GM23248 (cell line): ENCODE results near the gene C1orf115. TPM values are rescaled to one million over a fixed set of nuclear protein-coding genes. Genes with fewer than 3 reads are reported as not detected.

Experiments used
- DNase-seq: peaks from one replicate; pipeline ENCODE4 v3.0.0-alpha.2; 2015
- H2AFZ ChIP-seq: fragments of 200-600 bp; sonication (generic); 2 replicates; pipeline ENCODE4 v1.6.1; 2016; ENCODE audit warnings: antibody characterized with exemption
- H3F3A ChIP-seq: fragments of 200-600 bp; sonication (generic); 2 replicates; pipeline ENCODE4 v1.6.1; 2016; ENCODE audit warnings: mild to moderate bottlenecking, antibody characterized with exemption, mixed run types; ENCODE audit not compliant: insufficient read depth
- H3K27ac ChIP-seq: fragments of 200-600 bp; sonication (generic); 2 replicates; pipeline ENCODE4 v1.5.1; 2016; ENCODE audit warnings: mild to moderate bottlenecking
- H3K27me3 ChIP-seq: fragments of 200-600 bp; sonication (generic); replicated peaks from 2 replicates; pipeline ENCODE4 v1.6.1; 2016; ENCODE audit warnings: mild to moderate bottlenecking; ENCODE audit not compliant: insufficient read depth
- H3K36me3 ChIP-seq: fragments of 200-600 bp; sonication (generic); 2 replicates; pipeline ENCODE4 v1.6.1; 2016; ENCODE audit warnings: low read depth, mild to moderate bottlenecking
- H3K4me1 ChIP-seq: fragments of 200-600 bp; sonication (generic); 2 replicates; pipeline ENCODE4 v1.6.1; 2016; ENCODE audit warnings: mild to moderate bottlenecking; ENCODE audit not compliant: insufficient read depth
- H3K4me2 ChIP-seq: fragments of 200-600 bp; sonication (generic); one replicate; pipeline ENCODE4 v1.6.1; 2016; ENCODE audit warnings: mild to moderate bottlenecking; ENCODE audit not compliant: unreplicated experiment
- H3K4me3 ChIP-seq: fragments of 200-600 bp; sonication (generic); 2 replicates; pipeline ENCODE4 v1.5.1; 2016; ENCODE audit warnings: mild to moderate bottlenecking
- H3K79me2 ChIP-seq: fragments of 200-600 bp; sonication (generic); 2 replicates; pipeline ENCODE4 v1.6.1; 2016; ENCODE audit warnings: mild to moderate bottlenecking; ENCODE audit not compliant: insufficient read depth
- H3K9ac ChIP-seq: fragments of 200-600 bp; sonication (generic); 2 replicates; pipeline ENCODE4 v1.6.1; 2016; ENCODE audit warnings: mild to moderate bottlenecking
- H3K9me2 ChIP-seq: fragments of 200-600 bp; sonication (generic); 2 replicates; pipeline ENCODE4 v1.6.1; 2016; ENCODE audit warnings: mixed run types, mild to moderate bottlenecking, moderate library complexity; ENCODE audit not compliant: insufficient read depth
- H3K9me3 ChIP-seq: fragments of 200-600 bp; sonication (generic); one replicate; pipeline ENCODE4 v1.6.1; 2017; ENCODE audit warnings: low read depth
- H4K20me1 ChIP-seq: fragments of 200-600 bp; sonication (generic); 2 replicates; pipeline ENCODE4 v1.6.0; 2016; ENCODE audit not compliant: insufficient read depth
- EZH2 ChIP-seq: fragments of 200-600 bp; sonication (generic); IDR thresholded peaks from 2 replicates; pipeline ENCODE4 v1.6.1; 2018; ENCODE audit warnings: antibody characterized with exemption, mild to moderate bottlenecking; ENCODE audit not compliant: insufficient read depth, poor library complexity, severe bottlenecking
- EZH2phosphoT487 ChIP-seq: fragments of 200-600 bp; sonication (generic); IDR thresholded peaks from 2 replicates; pipeline ENCODE4 v1.6.1; 2018; ENCODE audit warnings: antibody characterized with exemption, moderate library complexity, mild to moderate bottlenecking, low read depth; ENCODE audit not compliant: insufficient read depth
- WGBS, 2 experiments: methylation state at CpG; one replicate each; pipeline ENCODE4 v1.1.6; 2015 to 2017; ENCODE audit warnings: low lambda C conversion rate in 2 of 2, low coverage in 1 of 2; ENCODE audit errors: missing lambda C conversion rate in 2 of 2; 5-methylcytosine and 5-hydroxymethylcytosine counted together
- in situ Hi-C: fragments of 300-500 bp; cut with MboI; formaldehyde crosslinking; loops from 2 replicates; pipeline ENCODE4 v1.15.0; 2020
- polyA plus RNA-seq: library from polyadenylated mRNA; unstranded; fragments of >200 nt; fragmentation: Nextera tagmentation; extraction: Ambion mirVana; gene quantifications from 2 replicates; pipeline ENCODE4 v1.2.1, GENCODE V29; 2016
- total RNA-seq: library from RNA; depleted of rRNA; stranded (reverse); fragments of >200 nt; shearing (Covaris generic); gene quantifications from 2 replicates; pipeline ENCODE4 v1.2.3, GENCODE V29; 2014; rRNA removed

C1orf115 gene
- total and polyA plus RNA-seq, 2 experiments from 2014 or later, result 0.76 to 0.83 TPM

DNA sequence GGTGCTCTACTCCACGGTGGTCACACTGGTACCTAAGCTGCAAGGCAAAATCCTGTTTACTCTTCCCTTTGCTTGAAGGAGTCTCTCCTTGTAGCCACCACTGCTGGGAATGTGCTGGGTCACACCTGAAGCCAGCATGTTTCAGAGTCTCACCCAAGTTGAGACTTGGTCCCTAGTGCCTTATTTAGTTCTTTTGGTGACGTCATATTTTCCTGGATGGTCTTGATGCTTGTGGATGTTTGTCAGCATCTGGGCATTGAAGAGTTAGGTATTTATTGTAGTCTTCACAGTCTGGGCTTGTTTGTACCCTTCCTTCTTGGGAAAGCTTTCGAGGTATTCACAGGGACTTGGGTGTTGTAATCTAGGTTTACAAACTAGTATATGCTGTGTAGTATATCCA lies 52.4 kb downstream of the C1orf115 start:
- H3K9me3 ChIP-seq, result no peaks in the 10 kb centered on the region
- H3K27me3 ChIP-seq, result no peaks in the 10 kb centered on the region
- no peak overlapping the region for H3K4me3 ChIP-seq
- H4K20me1 ChIP-seq, result no peaks in the 10 kb centered on the region
- H3K4me2 ChIP-seq, result no peak overlapping the region
- H3K4me1 ChIP-seq, result no peaks in the 10 kb centered on the region
- no peak overlapping the region for H3K9ac ChIP-seq
- no peak overlapping the region for H3K27ac ChIP-seq
- H3K9me2 ChIP-seq, result no peaks in the 10 kb centered on the region
- no peaks in the 10 kb centered on the region for H3K36me3 ChIP-seq
- DNase-seq, result no peak
- no peak overlapping the region for H2AFZ ChIP-seq
- 64 to 68% methylated on average over 3 of the region's 3 CpGs for whole genome bisulfite sequencing, 2 experiments
- TF ChIP-seq EZH2phosphoT487 (no peak), EZH2 (no peak)
- H3K79me2 ChIP-seq, result no peaks in the 10 kb centered on the region
- in situ Hi-C loops, result no loop called here
- 0 out of 2 replicates have a peak, but pooled peaks cover 3% of the 10 kb centered on the region for H3F3A ChIP-seq

GRCh38 chr1:220746851-220747250 lies 56.7 kb downstream of the C1orf115 start:
- Histone ChIP-seq H3K4me1 (no peaks in the 10 kb centered on the region), H3K27ac (no peak overlapping the region)

GRCh38 chr1:220747437-220748088 lies 57.4 kb downstream of the C1orf115 start:
- Histone ChIP-seq H3K9me3 (no peaks in the 10 kb centered on the region), H3K4me2 (peak overlapping the region; percentile 93), H3K27me3 (no peaks in the 10 kb centered on the region), H3F3A (0 out of 2 replicates have a peak, but pooled peaks cover 6% of the 10 kb centered on the region), H3K27ac (no peak overlapping the region; the same call in 1 of the 2 replicates), H3K9me2 (no peaks in the 10 kb centered on the region), H3K36me3 (no peaks in the 10 kb centered on the region), H4K20me1 (no peaks in the 10 kb centered on the region), H3K4me3 (peak overlapping the region; percentile 80), H3K79me2 (no peaks in the 10 kb centered on the region; the same call in 1 of the 2 replicates), H3K4me1 (no peaks in the 10 kb centered on the region), H3K9ac (peak overlapping the region; percentile 76), H2AFZ (peak overlapping the region; percentile 90)
- 25% methylated on average over 18 of the region's 18 CpGs for WGBS, 2 experiments
- in situ Hi-C loops, result no loop called here
- TF ChIP-seq EZH2 (no peak), EZH2phosphoT487 (no peak)
- DNase-seq, result no peak

More at GRCh38 chr1:220746851-220747250, 56.7 kb downstream of the C1orf115 start:
- Histone ChIP-seq H3K4me3 (no peak overlapping the region), H3K79me2 (no peaks in the 10 kb centered on the region; the same call in 1 of the 2 replicates), H3K4me2 (no peak overlapping the region), H3K9ac (no peak overlapping the region), H3K27me3 (no peaks in the 10 kb centered on the region), H3K9me3 (no peaks in the 10 kb centered on the region), H3F3A (0 out of 2 replicates have a peak, but pooled peaks cover 6% of the 10 kb centered on the region), H4K20me1 (no peaks in the 10 kb centered on the region), H2AFZ (peak overlapping the region; percentile 90; the same call in 1 of the 2 replicates), H3K9me2 (no peaks in the 10 kb centered on the region), H3K36me3 (no peaks in the 10 kb centered on the region)
- DNase-seq, result no peak
- WGBS, 2 experiments, result 78% methylated on average over 3 of the region's 3 CpGs
- TF ChIP-seq EZH2phosphoT487 (no peak), EZH2 (no peak)
- in situ Hi-C loops, result no loop called here

DNA sequence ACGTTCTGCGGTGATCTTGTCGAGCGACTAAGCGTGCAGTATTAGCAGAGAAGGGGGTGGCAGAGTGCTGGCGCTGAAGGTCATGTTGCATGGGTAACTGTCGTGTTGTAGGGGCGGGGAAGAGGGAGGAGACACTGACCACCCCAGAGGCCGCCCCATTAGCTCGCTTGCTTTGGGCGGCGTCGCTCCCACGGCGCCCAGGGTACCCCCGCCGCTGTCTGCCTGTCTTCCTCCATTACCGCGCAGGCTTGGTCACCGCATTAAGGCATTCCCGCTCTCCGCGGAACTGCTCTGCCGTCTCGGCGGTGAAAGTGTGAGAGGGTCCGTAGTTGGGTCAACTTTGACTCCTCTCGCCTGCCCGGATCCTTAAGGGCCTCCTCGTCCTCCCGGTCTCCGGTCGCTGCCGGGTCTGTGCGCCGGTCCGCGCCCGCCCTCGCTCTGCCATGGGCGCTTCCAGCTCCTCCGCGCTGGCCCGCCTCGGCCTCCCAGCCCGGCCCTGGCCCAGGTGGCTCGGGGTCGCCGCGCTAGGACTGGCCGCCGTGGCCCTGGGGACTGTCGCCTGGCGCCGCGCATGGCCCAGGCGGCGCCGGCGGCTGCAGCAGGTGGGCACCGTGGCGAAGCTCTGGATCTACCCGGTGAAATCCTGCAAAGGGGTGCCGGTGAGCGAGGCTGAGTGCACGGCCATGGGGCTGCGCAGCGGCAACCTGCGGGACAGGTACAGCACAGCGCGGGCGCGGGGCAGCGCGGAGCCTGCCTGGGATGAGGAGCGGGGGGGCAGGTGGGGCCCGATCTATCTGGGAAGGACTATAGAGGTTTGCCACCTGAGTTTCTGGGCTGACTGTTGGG lies 58.1 kb downstream of the C1orf115 start, which contains the start of gene MTARC2:
Gene MTARC2, plus strand, starts transcription at position 234 of the 846 bp plus-strand sequence. Its CDS starts 210 bp downstream, at position 444.
- Histone ChIP-seq H4K20me1 (no peaks in the 10 kb centered on the region), H3F3A (0 out of 2 replicates have a peak, but pooled peaks cover 6% of the 10 kb centered on the region), H3K4me2 (peak within 1 kb of the TSS; percentile 93), H3K79me2 (no peaks in the 10 kb centered on the region; the same call in 1 of the 2 replicates), H3K4me1 (no peaks in the 10 kb centered on the region), H3K9me3 (no peaks in the 10 kb centered on the region), H3K9me2 (no peaks in the 10 kb centered on the region), H3K9ac (peak within 1 kb of the TSS; percentile 76), H3K27ac (peak within 1 kb of the TSS; percentile 11; the same call in 1 of the 2 replicates), H3K36me3 (no peaks in the 10 kb centered on the region), H3K27me3 (no peaks in the 10 kb centered on the region), H3K4me3 (peak within 1 kb of the TSS; percentile 80), H2AFZ (peak within 1 kb of the TSS; percentile 90)
- peak; percentile 86 for DNase-seq
- 2 to 5% methylated on average over 55 to 72 of the region's 77 CpGs for WGBS, 2 experiments
- TF ChIP-seq EZH2phosphoT487, result no peak
- TF ChIP-seq EZH2, result no peak
- in situ Hi-C loops, result no loop called here

Other genes with a start within 250 kb of the C1orf115 start
- under 0.01 and 0.65 TPM in 2 replicates for gene MARK1, start 162.2 kb upstream of the C1orf115 start, total RNA-seq
- gene MARK1, start 162.2 kb upstream of the C1orf115 start, polyA plus RNA-seq, result 0.18 and 0.40 TPM in 2 replicates
- gene MTARC2, start 58.0 kb downstream of the C1orf115 start, total RNA-seq, result 0.13 and 1.9 TPM in 2 replicates
- 4.0 and 4.8 TPM in 2 replicates for gene MTARC2, start 58.0 kb downstream of the C1orf115 start, polyA plus RNA-seq
- gene MTARC1, start 96.5 kb downstream of the C1orf115 start, total RNA-seq, result 0.22 and 0.76 TPM in 2 replicates
- gene MTARC1, start 96.5 kb downstream of the C1orf115 start, polyA plus RNA-seq, result 0.66 and 2.6 TPM in 2 replicates
- gene HLX, start 189.1 kb downstream of the C1orf115 start, total RNA-seq, result 14.0 and 24.2 TPM in 2 replicates
- gene HLX, start 189.1 kb downstream of the C1orf115 start, polyA plus RNA-seq, result 20.0 and 21.5 TPM in 2 replicates